ENCODE results near the gene STRIP2. TPM values are rescaled to one million over a fixed set of nuclear protein-coding genes. Genes with fewer than 3 reads are reported as not detected.

The STRIP2 gene
- polyA plus RNA-seq, 1 donor from 2014 or later = 7.4 TPM

- H3K4me2 ChIP-seq (ENCODE audit: low read length) = no peak overlapping the region
- H4K20me1 ChIP-seq (ENCODE audit: insufficient read depth) = no peaks in the 10 kb centered on the region
- H3K27ac ChIP-seq (ENCODE audit: low read length) = no peak overlapping the region
- H2AFZ ChIP-seq (ENCODE audit: low read depth, low read length) = no peak overlapping the region
- H3K9ac ChIP-seq (ENCODE audit: low read length) = no peak overlapping the region
- H3K36me3 ChIP-seq (ENCODE audit: insufficient read depth, low read length) = no peaks in the 10 kb centered on the region
- TF ChIP-seq POLR2AphosphoS5 (IDR thresholded peaks at IDR 0.05) (no peak), REST (IDR thresholded peaks at IDR 0.05; ENCODE audit: borderline replicate concordance) (no peak), EZH2 (IDR thresholded peaks at IDR 0.05; ENCODE audit: borderline replicate concordance, insufficient read depth, low read length, poor library complexity, severe bottlenecking) (no peak), EP300 (conservative IDR thresholded peaks at IDR 0.05; ENCODE audit: poor library complexity, severe bottlenecking) (no peak), CTCF (IDR thresholded peaks at IDR 0.05; ENCODE audit: poor library complexity, severe bottlenecking) (no peak), TAF1 (IDR thresholded peaks at IDR 0.05; ENCODE audit: low read depth) (no peak), RAD21 (conservative IDR thresholded peaks at IDR 0.05) (no peak), SMC3 (conservative IDR thresholded peaks at IDR 0.05; ENCODE audit: poor library complexity) (no peak), MXI1 (conservative IDR thresholded peaks at IDR 0.05; ENCODE audit: poor library complexity, severe bottlenecking) (no peak)
- no peaks in the 10 kb centered on the region for H3K27me3 ChIP-seq (ENCODE audit: insufficient read depth, low read depth, low read length)
- H3K79me2 ChIP-seq (replicated peaks; ENCODE audit: insufficient read depth, low read length) = no peaks in the 10 kb centered on the region
- H3K4me3 ChIP-seq (ENCODE audit: low read length) = no peak overlapping the region
- no peaks in the 10 kb centered on the region for H3K9me3 ChIP-seq (ENCODE audit: low read length)
- no peaks in the 10 kb centered on the region for H3K9me2 ChIP-seq (ENCODE audit: insufficient read depth, low read length)
- no peaks in the 10 kb centered on the region for H3F3A ChIP-seq (ENCODE audit: insufficient read depth, low read length, poor library complexity, severe bottlenecking)
Observed at GRCh38 chr7:129469930-129470329, 35.7 kb downstream of the STRIP2 start.

- H3K9ac ChIP-seq (ENCODE audit: low read length) = no peak overlapping the region
- H3K27ac ChIP-seq (ENCODE audit: low read length) = no peak overlapping the region
Observed at GRCh38 chr7:129470411-129470810, 36.2 kb downstream of the STRIP2 start.

More at GRCh38 chr7:129470411-129470810, 36.2 kb downstream of the STRIP2 start:
- H2AFZ ChIP-seq (ENCODE audit: low read depth, low read length) = no peak overlapping the region
- TF ChIP-seq POLR2AphosphoS5 (IDR thresholded peaks at IDR 0.05) (no peak), SMC3 (conservative IDR thresholded peaks at IDR 0.05; ENCODE audit: poor library complexity) (no peak), MXI1 (conservative IDR thresholded peaks at IDR 0.05; ENCODE audit: poor library complexity, severe bottlenecking) (no peak), TAF1 (IDR thresholded peaks at IDR 0.05; ENCODE audit: low read depth) (no peak), EZH2 (IDR thresholded peaks at IDR 0.05; ENCODE audit: borderline replicate concordance, insufficient read depth, low read length, poor library complexity, severe bottlenecking) (no peak), RAD21 (conservative IDR thresholded peaks at IDR 0.05) (no peak), REST (IDR thresholded peaks at IDR 0.05; ENCODE audit: borderline replicate concordance) (no peak), EP300 (conservative IDR thresholded peaks at IDR 0.05; ENCODE audit: poor library complexity, severe bottlenecking) (no peak), CTCF (IDR thresholded peaks at IDR 0.05; ENCODE audit: poor library complexity, severe bottlenecking) (no peak)
- no peak overlapping the region for H3K4me2 ChIP-seq (ENCODE audit: low read length)
- no peaks in the 10 kb centered on the region for H3K9me2 ChIP-seq (ENCODE audit: insufficient read depth, low read length)
- H4K20me1 ChIP-seq (ENCODE audit: insufficient read depth) = no peaks in the 10 kb centered on the region
- H3K27me3 ChIP-seq (ENCODE audit: insufficient read depth, low read depth, low read length) = no peaks in the 10 kb centered on the region
- no peaks in the 10 kb centered on the region for H3K36me3 ChIP-seq (ENCODE audit: insufficient read depth, low read length)
- H3K9me3 ChIP-seq (ENCODE audit: low read length) = no peaks in the 10 kb centered on the region
- H3K79me2 ChIP-seq (replicated peaks; ENCODE audit: insufficient read depth, low read length) = no peaks in the 10 kb centered on the region
- no peaks in the 10 kb centered on the region for H3F3A ChIP-seq (ENCODE audit: insufficient read depth, low read length, poor library complexity, severe bottlenecking)
- no peak overlapping the region for H3K4me3 ChIP-seq (ENCODE audit: low read length)

Measured in neural cell (in vitro differentiated cells).